Vagina (tissue), 2 donors: ENCODE data around the gene ARMH2. TPM values are rescaled to one million over a fixed set of nuclear protein-coding genes. Genes with fewer than 3 reads are reported as not detected.

Experiments used
- DNase-seq, 2 donors: peaks; one replicate each; pipeline ENCODE4 v3.0.0-alpha.2; 2017; ENCODE audit errors: extremely low spot score in 2 of 2
- H3K27ac ChIP-seq: fragments of 200-600 bp; sonication (generic); one replicate; pipeline ENCODE4 v1.5.1; 2019
- H3K27me3 ChIP-seq: fragments of 200-600 bp; sonication (generic); one replicate; pipeline ENCODE4 v1.5.1; 2019
- H3K36me3 ChIP-seq, 2 donors: fragments of 200-600 bp; sonication (generic); one replicate each; pipeline ENCODE4 v1.5.1; 2017 to 2019
- H3K4me1 ChIP-seq: fragments of 200-600 bp; sonication (generic); one replicate; pipeline ENCODE4 v1.5.1; 2019
- H3K4me3 ChIP-seq, 2 donors: fragments of 200-600 bp; sonication (generic); 1 replicate in 1 of 2; 2 replicates in 1 of 2; pipeline ENCODE4 v1.5.1; 2016 to 2019
- H3K9me3 ChIP-seq: fragments of 200-600 bp; sonication (generic); one replicate; pipeline ENCODE4 v1.5.1; 2019
- POLR2A ChIP-seq, 2 donors: fragments of 450-650 bp; IDR thresholded peaks; one replicate each; pipeline ENCODE4 v1.6.1; 2017; ENCODE audit warnings: antibody characterized with exemption in 2 of 2, mild to moderate bottlenecking in 2 of 2, moderate library complexity in 2 of 2
- POLR2AphosphoS5 ChIP-seq, 2 donors: sonication (generic); formaldehyde crosslinking; IDR thresholded peaks; one replicate each; pipeline ENCODE4 v1.9.0; 2017; ENCODE audit warnings: antibody characterized with exemption in 2 of 2, mild to moderate bottlenecking in 2 of 2, low read depth in 1 of 2; ENCODE audit not compliant: insufficient read depth in 1 of 2
- intact Hi-C: fragments of 100-400 bp; cut with DNase I; formaldehyde crosslinking; loops from one replicate; pipeline ENCODE4 v1.15.1; 2023
- total RNA-seq: library from RNA; depleted of rRNA; stranded (reverse); fragments of >200 nt; gene quantifications from one replicate; pipeline ENCODE4 v1.2.3, GENCODE V29; 2016
- TF ChIP-seq, protein P1 (sequence below), 3 experiments: fragments of 450-650 bp in 2 of 3; fragments of 200-600 bp in 1 of 3; sonication (generic) in 1 of 3; IDR thresholded peaks; one replicate each; pipeline ENCODE4 v1.5.1; 2017 to 2019; ENCODE audit warnings: antibody characterized with exemption in 3 of 3, mild to moderate bottlenecking in 2 of 3, moderate library complexity in 2 of 3

Gene ARMH2
- total RNA-seq, 1 donor from 2014 or later, result not detected

GRCh38 chr6:24802271-24803059 lies 3.7 kb upstream of the ARMH2 start:
- Histone ChIP-seq H3K4me1 (no peaks in the 10 kb centered on the region), H3K27me3 (no peaks in the 10 kb centered on the region), H3K27ac (no peak overlapping the region), H3K36me3 (peaks cover 0 to 9% of the 10 kb centered on the region in 2 donors), H3K4me3 (no peak overlapping the region), H3K9me3 (no peaks in the 10 kb centered on the region)
- no peak for TF ChIP-seq POLR2AphosphoS5 (IDR thresholded peaks at IDR 0.05; ENCODE audit: insufficient read depth in 1 of 2, low read depth in 1 of 2)
- TF ChIP-seq POLR2A (IDR thresholded peaks at IDR 0.05), result no peak
- TF ChIP-seq, protein P1, sequence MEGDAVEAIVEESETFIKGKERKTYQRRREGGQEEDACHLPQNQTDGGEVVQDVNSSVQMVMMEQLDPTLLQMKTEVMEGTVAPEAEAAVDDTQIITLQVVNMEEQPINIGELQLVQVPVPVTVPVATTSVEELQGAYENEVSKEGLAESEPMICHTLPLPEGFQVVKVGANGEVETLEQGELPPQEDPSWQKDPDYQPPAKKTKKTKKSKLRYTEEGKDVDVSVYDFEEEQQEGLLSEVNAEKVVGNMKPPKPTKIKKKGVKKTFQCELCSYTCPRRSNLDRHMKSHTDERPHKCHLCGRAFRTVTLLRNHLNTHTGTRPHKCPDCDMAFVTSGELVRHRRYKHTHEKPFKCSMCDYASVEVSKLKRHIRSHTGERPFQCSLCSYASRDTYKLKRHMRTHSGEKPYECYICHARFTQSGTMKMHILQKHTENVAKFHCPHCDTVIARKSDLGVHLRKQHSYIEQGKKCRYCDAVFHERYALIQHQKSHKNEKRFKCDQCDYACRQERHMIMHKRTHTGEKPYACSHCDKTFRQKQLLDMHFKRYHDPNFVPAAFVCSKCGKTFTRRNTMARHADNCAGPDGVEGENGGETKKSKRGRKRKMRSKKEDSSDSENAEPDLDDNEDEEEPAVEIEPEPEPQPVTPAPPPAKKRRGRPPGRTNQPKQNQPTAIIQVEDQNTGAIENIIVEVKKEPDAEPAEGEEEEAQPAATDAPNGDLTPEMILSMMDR (IDR thresholded peaks at IDR 0.05), result no peak
- intact Hi-C loops, result no loop called here
- DNase-seq, result no peak

DNA sequence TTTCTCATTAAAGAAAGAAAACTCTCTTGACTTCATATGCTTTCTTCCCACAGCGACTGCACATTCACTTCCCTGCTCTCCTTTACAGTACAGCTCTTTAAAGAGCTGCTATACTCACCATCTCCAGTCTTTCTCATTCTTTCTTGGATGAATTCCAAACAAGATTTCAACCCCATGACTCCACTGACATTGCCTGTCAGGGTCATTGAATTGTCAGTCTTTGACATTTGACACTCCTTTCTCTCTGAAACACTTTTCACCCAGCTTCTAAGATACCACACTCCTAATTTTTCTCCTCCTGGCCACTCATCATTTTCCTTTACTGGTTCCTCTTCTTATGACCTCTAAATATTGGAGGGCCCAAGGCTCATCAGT lies 811 bp upstream of the ARMH2 start:
- DNase-seq, result no peak
- TF ChIP-seq, protein P1 (IDR thresholded peaks at IDR 0.05), result no peak
- TF ChIP-seq POLR2AphosphoS5 (IDR thresholded peaks at IDR 0.05; ENCODE audit: insufficient read depth in 1 of 2, low read depth in 1 of 2) (no peak), POLR2A (IDR thresholded peaks at IDR 0.05) (no peak)
- no peaks in the 10 kb centered on the region for H3K27me3 ChIP-seq
- no peaks in the 10 kb centered on the region for H3K4me1 ChIP-seq
- H3K4me3 ChIP-seq, result no peak overlapping the region
- no peaks in the 10 kb centered on the region for H3K9me3 ChIP-seq
- H3K27ac ChIP-seq, result no peak overlapping the region
- intact Hi-C loops, result no loop called here
- H3K36me3 ChIP-seq, result no peaks in the 10 kb centered on the region

DNA sequence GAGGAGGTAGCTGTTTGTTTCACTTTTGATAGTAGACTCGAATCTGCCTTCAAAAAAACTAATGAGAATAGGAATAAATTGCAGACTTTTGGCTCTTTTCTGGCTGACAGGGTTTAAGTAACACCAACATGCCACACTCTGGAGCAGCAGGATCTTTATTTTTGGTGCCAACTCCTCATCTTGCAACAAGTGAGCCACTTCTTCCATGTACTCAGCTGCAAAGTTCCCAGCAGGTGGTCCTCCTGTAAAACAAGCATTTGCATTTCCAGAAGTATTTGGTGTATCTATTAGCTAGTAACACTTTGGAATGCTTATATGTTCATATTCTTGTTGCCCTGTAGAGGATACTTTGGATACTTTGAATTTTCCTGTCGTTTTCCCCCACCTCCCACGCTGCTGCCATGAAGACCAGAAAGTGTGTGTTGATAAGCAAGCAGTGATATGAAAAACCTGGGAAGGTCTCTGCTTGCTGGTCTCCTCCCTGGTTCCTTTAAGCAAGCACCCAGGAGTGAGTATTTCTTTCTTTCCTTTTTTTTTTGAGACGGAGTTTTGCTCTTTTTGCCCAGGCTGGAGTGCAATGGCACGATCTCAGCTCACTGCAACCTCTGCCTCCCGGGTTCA lies 1.0 kb downstream of the ARMH2 start:
- intact Hi-C loops, result no loop called here
- H3K27me3 ChIP-seq, result no peaks in the 10 kb centered on the region

GRCh38 chr6:24796616-24797290 lies 2.0 kb downstream of the ARMH2 start:
- TF ChIP-seq POLR2A (IDR thresholded peaks at IDR 0.05) (no peak), POLR2AphosphoS5 (IDR thresholded peaks at IDR 0.05; ENCODE audit: insufficient read depth in 1 of 2, low read depth in 1 of 2) (no peak)
- TF ChIP-seq, protein P1 (IDR thresholded peaks at IDR 0.05), result no peak
- H3K36me3 ChIP-seq, result no peaks in the 10 kb centered on the region
- no peaks in the 10 kb centered on the region for H3K27me3 ChIP-seq
- H3K4me1 ChIP-seq, result no peaks in the 10 kb centered on the region
- no peak overlapping the region for H3K4me3 ChIP-seq
- no peak overlapping the region for H3K27ac ChIP-seq
- no peaks in the 10 kb centered on the region for H3K9me3 ChIP-seq
- DNase-seq, result no peak
- intact Hi-C loops, result no loop called here

More for the DNA sequence above, 1.0 kb downstream of the ARMH2 start:
- Histone ChIP-seq H3K4me1 (no peaks in the 10 kb centered on the region), H3K36me3 (no peaks in the 10 kb centered on the region), H3K9me3 (no peaks in the 10 kb centered on the region), H3K4me3 (no peak overlapping the region), H3K27ac (no peak overlapping the region)
- DNase-seq, result no peak
- TF ChIP-seq, protein P1 (IDR thresholded peaks at IDR 0.05), result no peak
- TF ChIP-seq POLR2AphosphoS5 (IDR thresholded peaks at IDR 0.05; ENCODE audit: insufficient read depth in 1 of 2, low read depth in 1 of 2), result no peak
- no peak for TF ChIP-seq POLR2A (IDR thresholded peaks at IDR 0.05)
